Liver (tissue), 9 donors: ENCODE results near the gene ATIC. TPM values are rescaled to one million over a fixed set of nuclear protein-coding genes. Genes with fewer than 3 reads are reported as not detected.

Experiments used
- DNase-seq: peaks from one replicate; pipeline ENCODE4 v3.0.0-alpha.2; 2017; ENCODE audit warnings: low spot score
- H3K27ac ChIP-seq, 2 donors: one replicate each; pipeline ENCODE4 v1.7.0; 2013; ENCODE audit warnings: inconsistent platforms in 2 of 2, low read length in 2 of 2, control low read depth in 1 of 2, low read depth in 1 of 2, mild to moderate bottlenecking in 1 of 2
- H3K27me3 ChIP-seq, 4 donors: one replicate each; pipeline versions ENCODE4 v1.6.1 to v1.7.0; 2013; ENCODE audit warnings: low read length in 3 of 4, inconsistent platforms in 1 of 4, mild to moderate bottlenecking in 1 of 4, moderate library complexity in 1 of 4; ENCODE audit not compliant: control insufficient read depth in 4 of 4, insufficient read depth in 4 of 4
- H3K36me3 ChIP-seq, 4 donors: one replicate each; pipeline versions ENCODE4 v1.6.1 to v1.7.0; 2013; ENCODE audit warnings: low read length in 3 of 4, mild to moderate bottlenecking in 3 of 4, low read depth in 1 of 4, moderate library complexity in 1 of 4; ENCODE audit not compliant: control insufficient read depth in 4 of 4, insufficient read depth in 3 of 4
- H3K4me1 ChIP-seq, 4 donors: one replicate each; pipeline versions ENCODE4 v1.6.1 to v1.7.0; 2013; ENCODE audit warnings: low read length in 3 of 4, mild to moderate bottlenecking in 3 of 4, moderate library complexity in 1 of 4; ENCODE audit not compliant: control insufficient read depth in 4 of 4, insufficient read depth in 4 of 4
- H3K4me3 ChIP-seq, 3 donors: one replicate each; pipeline versions ENCODE4 v1.6.1 to v1.7.0; 2013; ENCODE audit warnings: low read length in 3 of 3, control low read depth in 1 of 3, low read depth in 1 of 3, mild to moderate bottlenecking in 1 of 3
- H3K9ac ChIP-seq, 2 donors: one replicate each; pipeline ENCODE4 v1.7.0; 2013; ENCODE audit warnings: low read length in 2 of 2, mild to moderate bottlenecking in 2 of 2, moderate library complexity in 2 of 2, control low read depth in 1 of 2, low read depth in 1 of 2
- H3K9me3 ChIP-seq, 4 donors: one replicate each; pipeline versions ENCODE4 v1.6.1 to v1.7.0; 2013; ENCODE audit warnings: low read length in 3 of 4; ENCODE audit not compliant: control insufficient read depth in 4 of 4
- ATF3 ChIP-seq: IDR thresholded peaks from 2 replicates; pipeline ENCODE4 v1.6.1; 2016; ENCODE audit warnings: antibody characterized with exemption
- CTCF ChIP-seq: fragments of 150-350 bp; IDR thresholded peaks from 2 replicates; pipeline ENCODE4 v1.5.1; 2017; ENCODE audit warnings: improper control_type of control experiment, low read depth, low read length; ENCODE audit not compliant: missing input control
- EGR1 ChIP-seq, 2 donors: IDR thresholded peaks; 2 replicates each; pipeline ENCODE4 v1.6.1; 2016 to 2018; ENCODE audit warnings: antibody characterized with exemption in 2 of 2, low read depth in 2 of 2
- FOXA1 ChIP-seq: IDR thresholded peaks from 2 replicates; pipeline ENCODE4 v1.6.1; 2016; ENCODE audit warnings: antibody characterized with exemption
- GABPA ChIP-seq, 2 donors: IDR thresholded peaks in 1 of 2; conservative IDR thresholded peaks in 1 of 2; 2 replicates each; pipeline ENCODE4 v1.6.1; 2016; ENCODE audit warnings: antibody characterized with exemption in 2 of 2, mild to moderate bottlenecking in 1 of 2, moderate library complexity in 1 of 2
- HNF4A ChIP-seq, 2 donors: conservative IDR thresholded peaks; 2 replicates each; pipeline ENCODE4 v1.6.1; 2016; ENCODE audit warnings: antibody characterized with exemption in 2 of 2, mild to moderate bottlenecking in 2 of 2
- JUND ChIP-seq, 2 donors: IDR thresholded peaks; 2 replicates each; pipeline ENCODE4 v1.6.1; 2016; ENCODE audit warnings: antibody characterized with exemption in 2 of 2
- NR2F2 ChIP-seq: IDR thresholded peaks from 2 replicates; pipeline ENCODE4 v1.6.1; 2016; ENCODE audit warnings: antibody characterized with exemption
- RAD21 ChIP-seq, 2 donors: IDR thresholded peaks; 2 replicates each; pipeline ENCODE4 v1.6.1; 2016; ENCODE audit warnings: antibody characterized with exemption in 2 of 2, mild to moderate bottlenecking in 2 of 2
- REST ChIP-seq: IDR thresholded peaks from 2 replicates; pipeline ENCODE4 v1.6.1; 2016; ENCODE audit warnings: antibody characterized with exemption, mild to moderate bottlenecking
- RXRA ChIP-seq, 2 donors: IDR thresholded peaks; 2 replicates each; pipeline ENCODE4 v1.6.1; 2017 to 2018; ENCODE audit warnings: antibody characterized with exemption in 2 of 2, mild to moderate bottlenecking in 1 of 2
- SP1 ChIP-seq: IDR thresholded peaks from 2 replicates; pipeline ENCODE4 v1.6.1; 2018; ENCODE audit warnings: antibody characterized with exemption, mild to moderate bottlenecking
- TAF1 ChIP-seq: conservative IDR thresholded peaks from 2 replicates; pipeline ENCODE4 v1.6.1; 2016; ENCODE audit warnings: antibody characterized with exemption, mild to moderate bottlenecking
- YY1 ChIP-seq: IDR thresholded peaks from 2 replicates; pipeline ENCODE4 v1.6.1; 2016; ENCODE audit warnings: antibody characterized with exemption, mild to moderate bottlenecking
- WGBS: extraction: QIAGEN DNeasy Blood & Tissue Kit; methylation state at CpG from one replicate; pipeline ENCODE4 v1.1.7; 2013; 5-methylcytosine and 5-hydroxymethylcytosine counted together
- polyA plus RNA-seq, 2 donors: library from polyadenylated mRNA; stranded (reverse) in 1 of 2; unstranded in 1 of 2; fragments of 200-250 nt in 1 of 2; fragments of >200 nt in 1 of 2; fragmentation: Nextera tagmentation in 1 of 2; extraction: Ambion mirVana in 1 of 2; gene quantifications; one replicate each; pipeline versions ENCODE4 v1.2.1 to v1.2.3, GENCODE V29; 2013 to 2015
- total RNA-seq, 2 donors: library from RNA; depleted of rRNA; stranded (reverse); fragments of >200 nt; gene quantifications; one replicate each; pipeline ENCODE4 v1.2.3, GENCODE V29; 2014
- TF ChIP-seq, protein P1 (sequence below): IDR thresholded peaks from 2 replicates; pipeline ENCODE4 v1.6.1; 2016; ENCODE audit warnings: antibody characterized with exemption
- donor health status: healthy.
- donor health status: healthy.
- donor health status: healthy.
- donor health status: healthy.
- donor health status: healthy.

Gene ATIC
- total and polyA plus RNA-seq, 4 donors: 22.9 to 50.0 (median 36.0) TPM

DNA sequence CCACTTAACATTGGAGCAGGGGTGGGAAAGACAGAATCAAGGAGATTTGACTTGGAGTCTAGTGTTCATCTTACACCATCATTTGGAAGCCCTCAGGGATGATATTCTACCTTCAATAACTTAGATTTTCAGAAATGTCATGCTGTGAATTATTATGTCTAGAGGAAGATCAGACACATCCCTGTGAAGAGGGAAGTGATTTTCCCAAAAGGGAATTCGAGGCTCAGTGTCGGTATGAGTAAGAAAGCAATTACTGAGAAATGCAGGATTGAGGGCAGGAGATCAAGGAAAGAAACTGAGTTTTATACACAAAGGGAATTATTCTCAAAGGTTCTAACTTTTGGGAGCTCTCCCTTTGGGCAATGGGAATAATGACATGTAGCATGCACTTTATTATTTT, 25.6 kb upstream of the ATIC start:
- Histone ChIP-seq H3K4me1 (no peaks in the 10 kb centered on the region), H3K9me3 (no peaks in the 10 kb centered on the region), H3K36me3 (no peaks in the 10 kb centered on the region), H3K4me3 (no peak overlapping the region), H3K27ac (no peak overlapping the region), H3K9ac (no peak overlapping the region), H3K27me3 (no peaks in the 10 kb centered on the region)
- TF ChIP-seq EGR1 (IDR thresholded peaks at IDR 0.05; ENCODE audit: low read depth in 2 of 2) (no peak), TAF1 (no peak), JUND (IDR thresholded peaks at IDR 0.05) (no peak), RAD21 (IDR thresholded peaks at IDR 0.05) (no peak), NR2F2 (no peak), GABPA (IDR thresholded peaks at IDR 0.05 in 1 of 2, conservative IDR thresholded peaks at IDR 0.05 in 1 of 2) (no peak), CTCF (no peak), SP1 (no peak), ATF3 (no peak), HNF4A (conservative IDR thresholded peaks at IDR 0.05) (no peak)
- WGBS: 92% methylated on average over 2 of the region's 2 CpGs
- DNase-seq: no peak

GRCh38 chr2:215288112-215288815, 23.6 kb upstream of the ATIC start:
- Histone ChIP-seq H3K27ac (no peak overlapping the region), H3K9me3 (no peaks in the 10 kb centered on the region), H3K27me3 (no peaks in the 10 kb centered on the region), H3K4me1 (no peaks in the 10 kb centered on the region), H3K9ac (no peak overlapping the region), H3K36me3 (no peaks in the 10 kb centered on the region), H3K4me3 (no peak overlapping the region)
- no peak for TF ChIP-seq NR2F2
- TF ChIP-seq YY1: no peak
- TF ChIP-seq TAF1: no peak
- no peak for TF ChIP-seq FOXA1
- TF ChIP-seq REST: no peak
- TF ChIP-seq RXRA (IDR thresholded peaks at IDR 0.05): no peak
- TF ChIP-seq, protein P1, sequence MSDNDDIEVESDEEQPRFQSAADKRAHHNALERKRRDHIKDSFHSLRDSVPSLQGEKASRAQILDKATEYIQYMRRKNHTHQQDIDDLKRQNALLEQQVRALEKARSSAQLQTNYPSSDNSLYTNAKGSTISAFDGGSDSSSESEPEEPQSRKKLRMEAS: no peak
- no peak for DNase-seq
- WGBS: 66% methylated on average over 6 of the region's 6 CpGs
